GM21447 (cell line): ENCODE measurements around the gene IL20.

ENCODE experiments used
- ATAC-seq: cut with Tn5 transposase; IDR thresholded peaks from one replicate; pipeline ENCODE4 v1.9.1; 2021; ENCODE audit not compliant: unreplicated experiment

IL20 gene

GRCh38 chr1:206875752-206876377, 10.4 kb downstream of the IL20 start:
- no peak for ATAC-seq

GRCh38 chr1:206878456-206878855, 13.0 kb downstream of the IL20 start:
- no peak for ATAC-seq

GRCh38 chr1:206880314-206880713, 14.9 kb downstream of the IL20 start:
- ATAC-seq = no peak

GRCh38 chr1:206882555-206882954, 17.1 kb downstream of the IL20 start:
- ATAC-seq = no peak

- no peak for ATAC-seq
Measured at GRCh38 chr1:206883160-206883559, 17.7 kb downstream of the IL20 start.

GRCh38 chr1:206883876-206884275, 18.5 kb downstream of the IL20 start:
- no peak for ATAC-seq

GRCh38 chr1:206885341-206886060, 20.1 kb downstream of the IL20 start:
- ATAC-seq = no peak

GRCh38 chr1:206886831-206887230, 21.4 kb downstream of the IL20 start:
- no peak for ATAC-seq

GRCh38 chr1:206887701-206888100, 22.3 kb downstream of the IL20 start:
- ATAC-seq = no peak

GRCh38 chr1:206890125-206891060, 25.0 kb downstream of the IL20 start:
- ATAC-seq = no peak

- no peak for ATAC-seq
Measured at GRCh38 chr1:206891412-206891811, 26.0 kb downstream of the IL20 start.

GRCh38 chr1:206892351-206892984, 27.0 kb downstream of the IL20 start:
- ATAC-seq = no peak

- ATAC-seq = no peak
Measured at GRCh38 chr1:206893380-206893779, 28.0 kb downstream of the IL20 start.

- ATAC-seq = no peak
Measured at GRCh38 chr1:206895325-206895724, 29.9 kb downstream of the IL20 start.

- no peak for ATAC-seq
Measured at GRCh38 chr1:206895837-206896242, 30.4 kb downstream of the IL20 start.

- no peak for ATAC-seq
Measured at GRCh38 chr1:206896261-206896660, 30.8 kb downstream of the IL20 start.

- ATAC-seq = no peak
Measured at GRCh38 chr1:206897175-206897574, 31.8 kb downstream of the IL20 start, which contains the start of gene IL24. Gene IL24, plus strand, starts transcription at chr1:206897443. Its CDS starts 390 bp downstream, at chr1:206897833.

- no peak for ATAC-seq
Measured at GRCh38 chr1:206898089-206898914, 32.9 kb downstream of the IL20 start.

GRCh38 chr1:206898915-206899431, 33.5 kb downstream of the IL20 start:
- ATAC-seq = no peak

- no peak for ATAC-seq
Measured at GRCh38 chr1:206899717-206900116, 34.3 kb downstream of the IL20 start.
